ENCODE results near the gene FARP2.
"Not testable (repeated sequence)": the region's sequence is repeated elsewhere in the genome, so short reads cannot be mapped to it uniquely, and the experiment has no call there.

The FARP2 gene

GRCh38 chr2:241381872-241382271 is 25.8 kb downstream of the FARP2 start:
- no peaks in the 10 kb centered on the region for H3K9me3 ChIP-seq (ENCODE audit: control insufficient read depth in 2 of 2, low read length in 2 of 2)
- peaks cover 12 to 20% of the 10 kb centered on the region in 2 donors for H3K36me3 ChIP-seq (ENCODE audit: control insufficient read depth in 2 of 2, insufficient read depth in 2 of 2, low read length in 2 of 2)
- no peaks in the 10 kb centered on the region for H3K27me3 ChIP-seq (ENCODE audit: control insufficient read depth in 2 of 2, insufficient read depth in 2 of 2, low read length in 2 of 2)
- H3K4me1 ChIP-seq (ENCODE audit: control insufficient read depth in 2 of 2, insufficient read depth in 2 of 2, low read length in 2 of 2): peaks cover 0 to 2% of the 10 kb centered on the region in 2 donors
- H3K4me3 ChIP-seq (ENCODE audit: low read length in 2 of 2): no peak overlapping the region
- no peak overlapping the region for H3K9ac ChIP-seq (ENCODE audit: low read depth in 1 of 2, low read length in 2 of 2)
- no peak overlapping the region for H3K27ac ChIP-seq (ENCODE audit: low read depth in 2 of 2, low read length in 2 of 2)

- H3K4me1 ChIP-seq (ENCODE audit: control insufficient read depth in 2 of 2, insufficient read depth in 2 of 2, low read length in 2 of 2); H3K27ac ChIP-seq (ENCODE audit: low read depth in 2 of 2, low read length in 2 of 2); H3K27me3 ChIP-seq (ENCODE audit: control insufficient read depth in 2 of 2, insufficient read depth in 2 of 2, low read length in 2 of 2); H3K9me3 ChIP-seq (ENCODE audit: control insufficient read depth in 2 of 2, low read length in 2 of 2); H3K9ac ChIP-seq (ENCODE audit: low read depth in 1 of 2, low read length in 2 of 2); H3K4me3 ChIP-seq (ENCODE audit: low read length in 2 of 2): not testable (repeated sequence)
- peaks cover 12 to 19% of the 10 kb centered on the region in 2 donors for H3K36me3 ChIP-seq (ENCODE audit: control insufficient read depth in 2 of 2, insufficient read depth in 2 of 2, low read length in 2 of 2)
Measured at GRCh38 chr2:241385450-241385849, 29.4 kb downstream of the FARP2 start.

- H3K27ac ChIP-seq (ENCODE audit: low read depth in 2 of 2, low read length in 2 of 2): no peak overlapping the region
- H3K9ac ChIP-seq (ENCODE audit: low read depth in 1 of 2, low read length in 2 of 2): no peak overlapping the region
Measured at GRCh38 chr2:241386519-241386918, 30.4 kb downstream of the FARP2 start.

GRCh38 chr2:241389697-241390096 is 33.6 kb downstream of the FARP2 start:
- Histone ChIP-seq H3K27ac (ENCODE audit: low read depth in 2 of 2, low read length in 2 of 2) (no peak overlapping the region), H3K36me3 (ENCODE audit: control insufficient read depth in 2 of 2, insufficient read depth in 2 of 2, low read length in 2 of 2) (peaks cover 1 to 6% of the 10 kb centered on the region in 2 donors), H3K9ac (ENCODE audit: low read depth in 1 of 2, low read length in 2 of 2) (no peak overlapping the region), H3K4me3 (ENCODE audit: low read length in 2 of 2) (no peak overlapping the region), H3K27me3 (ENCODE audit: control insufficient read depth in 2 of 2, insufficient read depth in 2 of 2, low read length in 2 of 2) (no peaks in the 10 kb centered on the region), H3K9me3 (ENCODE audit: control insufficient read depth in 2 of 2, low read length in 2 of 2) (no peaks in the 10 kb centered on the region), H3K4me1 (ENCODE audit: control insufficient read depth in 2 of 2, insufficient read depth in 2 of 2, low read length in 2 of 2) (peaks cover 4 to 11% of the 10 kb centered on the region in 2 donors)

More at GRCh38 chr2:241386519-241386918, 30.4 kb downstream of the FARP2 start:
- H3K27me3 ChIP-seq (ENCODE audit: control insufficient read depth in 2 of 2, insufficient read depth in 2 of 2, low read length in 2 of 2): no peaks in the 10 kb centered on the region
- H3K4me3 ChIP-seq (ENCODE audit: low read length in 2 of 2): no peak overlapping the region
- peaks cover 2 to 7% of the 10 kb centered on the region in 2 donors for H3K4me1 ChIP-seq (ENCODE audit: control insufficient read depth in 2 of 2, insufficient read depth in 2 of 2, low read length in 2 of 2)
- no peaks in the 10 kb centered on the region for H3K9me3 ChIP-seq (ENCODE audit: control insufficient read depth in 2 of 2, low read length in 2 of 2)
- peaks cover 8 to 20% of the 10 kb centered on the region in 2 donors for H3K36me3 ChIP-seq (ENCODE audit: control insufficient read depth in 2 of 2, insufficient read depth in 2 of 2, low read length in 2 of 2)

- Histone ChIP-seq H3K9me3 (ENCODE audit: control insufficient read depth in 2 of 2, low read length in 2 of 2) (no peaks in the 10 kb centered on the region), H3K9ac (ENCODE audit: low read depth in 1 of 2, low read length in 2 of 2) (no peak overlapping the region), H3K4me1 (ENCODE audit: control insufficient read depth in 2 of 2, insufficient read depth in 2 of 2, low read length in 2 of 2) (peaks cover 4 to 11% of the 10 kb centered on the region in 2 donors), H3K27ac (ENCODE audit: low read depth in 2 of 2, low read length in 2 of 2) (no peak overlapping the region), H3K36me3 (ENCODE audit: control insufficient read depth in 2 of 2, insufficient read depth in 2 of 2, low read length in 2 of 2) (peaks cover 8 to 14% of the 10 kb centered on the region in 2 donors), H3K4me3 (ENCODE audit: low read length in 2 of 2) (no peak overlapping the region), H3K27me3 (ENCODE audit: control insufficient read depth in 2 of 2, insufficient read depth in 2 of 2, low read length in 2 of 2) (no peaks in the 10 kb centered on the region)
Measured at GRCh38 chr2:241390301-241391206, 34.5 kb downstream of the FARP2 start.

- no peaks in the 10 kb centered on the region for H3K9me3 ChIP-seq (ENCODE audit: control insufficient read depth in 2 of 2, low read length in 2 of 2)
- H3K4me3 ChIP-seq (ENCODE audit: low read length in 2 of 2): no peak overlapping the region
- no peak overlapping the region for H3K9ac ChIP-seq (ENCODE audit: low read depth in 1 of 2, low read length in 2 of 2)
- H3K4me1 ChIP-seq (ENCODE audit: control insufficient read depth in 2 of 2, insufficient read depth in 2 of 2, low read length in 2 of 2): peaks cover 4 to 11% of the 10 kb centered on the region in 2 donors
- H3K27ac ChIP-seq (ENCODE audit: low read depth in 2 of 2, low read length in 2 of 2): no peak overlapping the region
- H3K27me3 ChIP-seq (ENCODE audit: control insufficient read depth in 2 of 2, insufficient read depth in 2 of 2, low read length in 2 of 2): no peaks in the 10 kb centered on the region
- peaks cover 10 to 14% of the 10 kb centered on the region in 2 donors for H3K36me3 ChIP-seq (ENCODE audit: control insufficient read depth in 2 of 2, insufficient read depth in 2 of 2, low read length in 2 of 2)
Measured at GRCh38 chr2:241391892-241392665, 36.0 kb downstream of the FARP2 start.

- H3K4me1 ChIP-seq (ENCODE audit: control insufficient read depth in 2 of 2, insufficient read depth in 2 of 2, low read length in 2 of 2): peaks cover 4 to 11% of the 10 kb centered on the region in 2 donors
- H3K27ac ChIP-seq (ENCODE audit: low read depth in 2 of 2, low read length in 2 of 2); H3K27me3 ChIP-seq (ENCODE audit: control insufficient read depth in 2 of 2, insufficient read depth in 2 of 2, low read length in 2 of 2); H3K9ac ChIP-seq (ENCODE audit: low read depth in 1 of 2, low read length in 2 of 2); H3K9me3 ChIP-seq (ENCODE audit: control insufficient read depth in 2 of 2, low read length in 2 of 2); H3K4me3 ChIP-seq (ENCODE audit: low read length in 2 of 2): not testable (repeated sequence)
- H3K36me3 ChIP-seq (ENCODE audit: control insufficient read depth in 2 of 2, insufficient read depth in 2 of 2, low read length in 2 of 2): peaks cover 10 to 14% of the 10 kb centered on the region in 2 donors
Measured at GRCh38 chr2:241392753-241393152, 36.7 kb downstream of the FARP2 start.

GRCh38 chr2:241393524-241394196 is 37.6 kb downstream of the FARP2 start:
- H3K4me1 ChIP-seq (ENCODE audit: control insufficient read depth in 2 of 2, insufficient read depth in 2 of 2, low read length in 2 of 2): peaks cover 4 to 11% of the 10 kb centered on the region in 2 donors
- no peak overlapping the region for H3K9ac ChIP-seq (ENCODE audit: low read depth in 1 of 2, low read length in 2 of 2)
- no peak overlapping the region for H3K27ac ChIP-seq (ENCODE audit: low read depth in 2 of 2, low read length in 2 of 2)
- H3K36me3 ChIP-seq (ENCODE audit: control insufficient read depth in 2 of 2, insufficient read depth in 2 of 2, low read length in 2 of 2): peaks cover 10 to 14% of the 10 kb centered on the region in 2 donors
- no peak overlapping the region for H3K4me3 ChIP-seq (ENCODE audit: low read length in 2 of 2)
- no peaks in the 10 kb centered on the region for H3K9me3 ChIP-seq (ENCODE audit: control insufficient read depth in 2 of 2, low read length in 2 of 2)
- H3K27me3 ChIP-seq (ENCODE audit: control insufficient read depth in 2 of 2, insufficient read depth in 2 of 2, low read length in 2 of 2): no peaks in the 10 kb centered on the region

GRCh38 chr2:241396809-241397208 is 40.7 kb downstream of the FARP2 start:
- not testable (repeated sequence) for H3K4me3 ChIP-seq (ENCODE audit: low read length in 2 of 2); H3K36me3 ChIP-seq (ENCODE audit: control insufficient read depth in 2 of 2, insufficient read depth in 2 of 2, low read length in 2 of 2); H3K9ac ChIP-seq (ENCODE audit: low read depth in 1 of 2, low read length in 2 of 2); H3K27ac ChIP-seq (ENCODE audit: low read depth in 2 of 2, low read length in 2 of 2); H3K9me3 ChIP-seq (ENCODE audit: control insufficient read depth in 2 of 2, low read length in 2 of 2); H3K27me3 ChIP-seq (ENCODE audit: control insufficient read depth in 2 of 2, insufficient read depth in 2 of 2, low read length in 2 of 2)
- peaks cover 9 to 24% of the 10 kb centered on the region in 2 donors for H3K4me1 ChIP-seq (ENCODE audit: control insufficient read depth in 2 of 2, insufficient read depth in 2 of 2, low read length in 2 of 2)

Measured in mucosa of rectum (tissue), 2 donors.